ENCODE data around the gene MAN2A2. TPM values are rescaled to one million over a fixed set of nuclear protein-coding genes. Genes with fewer than 3 reads are reported as not detected.

MAN2A2 gene
- polyA plus RNA-seq, 3 donors = 6.6 to 318 (median 7.3) TPM

DNA sequence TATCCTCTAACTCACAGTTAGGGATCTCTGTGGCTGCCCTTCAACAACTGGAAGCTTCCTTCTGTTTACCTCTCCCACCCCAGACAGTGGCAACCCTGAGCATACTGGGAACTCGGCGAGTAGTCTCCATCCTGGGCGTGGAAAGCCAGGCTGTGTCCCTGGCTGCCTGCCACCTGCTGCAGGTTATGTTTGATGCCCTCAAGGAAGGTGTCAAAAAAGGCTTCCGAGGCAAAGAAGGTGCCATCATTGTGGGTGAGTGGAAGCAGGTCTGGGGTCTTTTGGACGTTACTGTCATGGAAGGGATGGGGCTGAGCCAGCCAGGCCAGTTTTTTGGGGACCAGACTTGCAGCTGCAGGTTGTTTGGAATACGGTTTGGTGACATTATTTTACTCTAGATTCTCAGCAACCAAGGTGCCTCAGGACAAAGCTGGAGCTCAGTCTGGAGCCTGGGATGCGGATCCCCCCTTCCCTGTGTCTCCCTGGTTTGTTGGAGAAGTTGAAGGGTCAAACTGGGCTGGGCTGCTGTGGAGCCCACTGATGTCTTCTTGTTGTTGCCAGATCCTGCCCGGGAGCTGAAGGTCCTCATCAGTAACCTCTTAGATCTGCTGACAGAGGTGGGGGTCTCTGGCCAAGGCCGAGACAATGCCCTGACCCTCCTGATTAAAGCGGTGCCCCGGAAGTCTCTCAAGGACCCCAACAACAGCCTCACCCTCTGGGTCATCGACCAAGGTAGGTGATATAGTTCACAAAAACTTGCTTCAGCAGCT is 39.4 kb downstream of the MAN2A2 start:
- peaks cover 0 to 2% (median 0%) of the 10 kb centered on the region in 7 donors for H3K9me3 Mint-ChIP-seq
- no peak for DNase-seq
- H3K79me2 ChIP-seq (ENCODE audit: insufficient read depth, low read length) = no peaks in the 10 kb centered on the region
- H4K20me1 ChIP-seq (ENCODE audit: insufficient read depth, low read length) = no peaks in the 10 kb centered on the region
- no peaks in the 10 kb centered on the region for H3K27me3 ChIP-seq (ENCODE audit: control insufficient read depth in 2 of 2, insufficient read depth in 2 of 2, low read length in 2 of 2)
- no peak overlapping the region for H3K9ac ChIP-seq (ENCODE audit: insufficient read depth, low read length, poor library complexity, severe bottlenecking)
- no peak overlapping the region for H2AFZ ChIP-seq (ENCODE audit: insufficient read depth, low read depth, low read length, poor library complexity, severe bottlenecking)
- H3K36me3 Mint-ChIP-seq = peaks cover 75 to 90% of the 10 kb centered on the region in 2 donors
- no peak overlapping the region for H3K4me3 Mint-ChIP-seq
- no peak overlapping the region for H3K27ac Mint-ChIP-seq
- H3K36me3 ChIP-seq (replicated peaks in 1 of 2; ENCODE audit: control insufficient read depth in 1 of 2, insufficient read depth in 2 of 2, low read length in 2 of 2) = peaks cover 69 to 86% of the 10 kb centered on the region in 2 donors
- no peaks in the 10 kb centered on the region for H3K4me1 Mint-ChIP-seq
- WGBS (ENCODE audit: insufficient coverage) = 100% methylated on average over 5 of the region's 12 CpGs
- no peaks in the 10 kb centered on the region for H3K9me3 ChIP-seq (replicated peaks in 1 of 2; ENCODE audit: control insufficient read depth in 1 of 2, insufficient read depth in 1 of 2, low read length in 2 of 2)
- no peak for TF ChIP-seq CTCF (IDR thresholded peaks at IDR 0.05)
- H3K27me3 Mint-ChIP-seq (ENCODE audit: low read depth in 3 of 3) = peaks cover 0 to 2% (median 0%) of the 10 kb centered on the region in 3 donors
- no peak overlapping the region for H3K4me3 ChIP-seq (replicated peaks in 1 of 3; ENCODE audit: low read depth in 2 of 3, low read length in 3 of 3)
- no peak overlapping the region for H3K4me2 ChIP-seq (replicated peaks; ENCODE audit: extremely low read depth, low read length, poor library complexity, severe bottlenecking)
- H3K4me1 ChIP-seq (ENCODE audit: control insufficient read depth in 1 of 2, insufficient read depth in 2 of 2, low read length in 2 of 2) = no peaks in the 10 kb centered on the region
- no peak overlapping the region for H3K27ac ChIP-seq (ENCODE audit: low read depth in 1 of 2, low read length in 2 of 2)
- intact Hi-C loops (cut with micrococcal nuclease) = no loop called here

GRCh38 chr15:90945091-90945490 is 42.0 kb downstream of the MAN2A2 start:
- H3K4me1 Mint-ChIP-seq = peaks cover 10% of the 10 kb centered on the region
- no peak for TF ChIP-seq CTCF (IDR thresholded peaks at IDR 0.05)
- peak overlapping the region in 2 of 7 donors; percentile 10 to 57 for H3K27ac Mint-ChIP-seq
- no peak overlapping the region for H3K9ac ChIP-seq (ENCODE audit: insufficient read depth, low read length, poor library complexity, severe bottlenecking)
- no peaks in the 10 kb centered on the region for H3K79me2 ChIP-seq (ENCODE audit: insufficient read depth, low read length)
- no peak overlapping the region for H3K4me3 ChIP-seq (replicated peaks in 1 of 3; ENCODE audit: low read depth in 2 of 3, low read length in 3 of 3)
- H3K36me3 ChIP-seq (replicated peaks in 1 of 2; ENCODE audit: control insufficient read depth in 1 of 2, insufficient read depth in 2 of 2, low read length in 2 of 2) = peaks cover 73 to 93% of the 10 kb centered on the region in 2 donors
- H3K36me3 Mint-ChIP-seq = peaks cover 82 to 94% of the 10 kb centered on the region in 2 donors
- no peaks in the 10 kb centered on the region for H3K27me3 Mint-ChIP-seq (ENCODE audit: low read depth in 3 of 3)
- peaks cover 8 to 13% of the 10 kb centered on the region in 2 donors for H3K4me1 ChIP-seq (ENCODE audit: control insufficient read depth in 1 of 2, insufficient read depth in 2 of 2, low read length in 2 of 2)
- no peak for DNase-seq
- 55% methylated on average over 5 of the region's 7 CpGs for whole genome bisulfite sequencing (ENCODE audit: insufficient coverage)
- H3K27ac ChIP-seq (ENCODE audit: low read depth in 1 of 2, low read length in 2 of 2) = no peak overlapping the region
- H4K20me1 ChIP-seq (ENCODE audit: insufficient read depth, low read length) = no peaks in the 10 kb centered on the region
- H3K4me2 ChIP-seq (replicated peaks; ENCODE audit: extremely low read depth, low read length, poor library complexity, severe bottlenecking) = no peak overlapping the region
- H3K9me3 Mint-ChIP-seq = peaks cover 0 to 2% (median 0%) of the 10 kb centered on the region in 7 donors
- H2AFZ ChIP-seq (ENCODE audit: insufficient read depth, low read depth, low read length, poor library complexity, severe bottlenecking) = no peak overlapping the region
- no peak overlapping the region for H3K4me3 Mint-ChIP-seq
- intact Hi-C loops (cut with micrococcal nuclease) = no loop called here
- H3K27me3 ChIP-seq (ENCODE audit: control insufficient read depth in 2 of 2, insufficient read depth in 2 of 2, low read length in 2 of 2) = no peaks in the 10 kb centered on the region
- no peaks in the 10 kb centered on the region for H3K9me3 ChIP-seq (replicated peaks in 1 of 2; ENCODE audit: control insufficient read depth in 1 of 2, insufficient read depth in 1 of 2, low read length in 2 of 2)
